Prostate gland (tissue), 2 donors: ENCODE data around the gene PCA3. TPM values are rescaled to one million over a fixed set of nuclear protein-coding genes. Genes with fewer than 3 reads are reported as not detected.

ENCODE experiments used
- DNase-seq: peaks from one replicate; pipeline ENCODE4 v3.0.0-alpha.2; 2019; ENCODE audit warnings: low spot score
- H3K27ac ChIP-seq, 2 donors: fragments of 200-600 bp; sonication (generic); 2 replicates each; pipeline ENCODE4 v1.5.1; 2017 to 2019
- H3K27me3 ChIP-seq: fragments of 200-600 bp; sonication (generic); replicated peaks from 2 replicates; pipeline ENCODE4 v1.5.1; 2019; ENCODE audit not compliant: insufficient read depth
- H3K36me3 ChIP-seq, 2 donors: fragments of 200-600 bp; sonication (generic); 1 replicate in 1 of 2; 2 replicates in 1 of 2; pipeline versions ENCODE4 v1.5.1 to v1.8.1; 2017 to 2019
- H3K4me1 ChIP-seq: fragments of 200-600 bp; sonication (generic); replicated peaks from 2 replicates; pipeline ENCODE4 v1.5.1; 2019
- H3K4me3 ChIP-seq, 2 donors: fragments of 200-600 bp; sonication (generic); 2 replicates each; pipeline ENCODE4 v1.5.1; 2017 to 2019
- H3K9me3 ChIP-seq: fragments of 200-600 bp; sonication (generic); 2 replicates; pipeline ENCODE4 v1.5.1; 2017
- CTCF ChIP-seq, 4 experiments: fragments of 200-600 bp in 2 of 4; fragments of 450-650 bp in 2 of 4; sonication (generic) in 2 of 4; IDR thresholded peaks; 1 replicate in 3 of 4; 2 replicates in 1 of 4; pipeline ENCODE4 v1.5.1; 2016 to 2019; ENCODE audit warnings: antibody characterized with exemption in 4 of 4, mild to moderate bottlenecking in 2 of 4, moderate library complexity in 2 of 4
- POLR2A ChIP-seq: fragments of 450-650 bp; IDR thresholded peaks from one replicate; pipeline ENCODE4 v1.6.1; 2016; ENCODE audit warnings: antibody characterized with exemption, mild to moderate bottlenecking
- POLR2AphosphoS5 ChIP-seq: sonication (generic); formaldehyde crosslinking; IDR thresholded peaks from one replicate; pipeline ENCODE4 v1.6.1; 2017; ENCODE audit warnings: antibody characterized with exemption
- WGBS: methylation state at CpG from one replicate; pipeline ENCODE4 v1.1.5; 2018; 5-methylcytosine and 5-hydroxymethylcytosine counted together
- intact Hi-C: fragments of 100-400 bp; cut with DNase I; formaldehyde crosslinking; loops from one replicate; pipeline ENCODE4 v1.14.2; 2022
- total RNA-seq, 2 donors: library from RNA; depleted of rRNA; stranded (reverse); fragments of >200 nt; gene quantifications; one replicate each; pipeline ENCODE4 v1.1.0, GENCODE V29; 2016

Gene PCA3
- total RNA-seq, 2 donors from 2014 or later: 0.14 TPM; not detected in 1

GRCh38 chr9:76766126-76766525, 1.9 kb downstream of the PCA3 start:
- TF ChIP-seq POLR2A (no peak), POLR2AphosphoS5 (no peak), CTCF (IDR thresholded peaks at IDR 0.05) (no peak)
- 80% methylated on average over 3 of the region's 3 CpGs for WGBS
- DNase-seq: no peak
- Histone ChIP-seq H3K4me3 (no peak overlapping the region), H3K27me3 (no peaks in the 10 kb centered on the region), H3K36me3 (no peaks in the 10 kb centered on the region), H3K9me3 (no peaks in the 10 kb centered on the region), H3K4me1 (peaks cover 3% of the 10 kb centered on the region), H3K27ac (no peak overlapping the region)
- intact Hi-C loops: no loop called here

- Histone ChIP-seq H3K36me3 (no peaks in the 10 kb centered on the region), H3K9me3 (no peaks in the 10 kb centered on the region), H3K4me1 (no peaks in the 10 kb centered on the region), H3K27me3 (no peaks in the 10 kb centered on the region), H3K27ac (no peak overlapping the region), H3K4me3 (no peak overlapping the region)
- DNase-seq: no peak
- intact Hi-C loops: no loop called here
- 44% methylated on average over 5 of the region's 5 CpGs for WGBS
- TF ChIP-seq POLR2AphosphoS5 (no peak), POLR2A (no peak), CTCF (IDR thresholded peaks at IDR 0.05) (no peak)
Observed at GRCh38 chr9:76772686-76773445, 8.6 kb downstream of the PCA3 start.

- DNase-seq: no peak
Observed at GRCh38 chr9:76784881-76785280, 20.6 kb downstream of the PCA3 start.

GRCh38 chr9:76785501-76785900, 21.3 kb downstream of the PCA3 start:
- intact Hi-C loops: no loop called here
- no peaks in the 10 kb centered on the region for H3K9me3 ChIP-seq
- H3K4me1 ChIP-seq: no peaks in the 10 kb centered on the region
- H3K27ac ChIP-seq: no peak overlapping the region
- H3K36me3 ChIP-seq: no peaks in the 10 kb centered on the region
- DNase-seq: no peak
- WGBS: 81% methylated on average over 1 of the region's 1 CpG
- H3K4me3 ChIP-seq: no peak overlapping the region
- no peaks in the 10 kb centered on the region for H3K27me3 ChIP-seq
- TF ChIP-seq POLR2AphosphoS5 (no peak), CTCF (IDR thresholded peaks at IDR 0.05) (no peak), POLR2A (no peak)

More at GRCh38 chr9:76784881-76785280, 20.6 kb downstream of the PCA3 start:
- no peaks in the 10 kb centered on the region for H3K36me3 ChIP-seq
- H3K4me3 ChIP-seq: no peak overlapping the region
- no peaks in the 10 kb centered on the region for H3K9me3 ChIP-seq
- no peaks in the 10 kb centered on the region for H3K4me1 ChIP-seq
- no peak for TF ChIP-seq POLR2A
- no peak for TF ChIP-seq POLR2AphosphoS5
- TF ChIP-seq CTCF (IDR thresholded peaks at IDR 0.05): no peak
- no peaks in the 10 kb centered on the region for H3K27me3 ChIP-seq
- intact Hi-C loops: no loop called here
- no peak overlapping the region for H3K27ac ChIP-seq

- intact Hi-C loops: no loop called here
- 94% methylated on average over 11 of the region's 11 CpGs for WGBS
- TF ChIP-seq POLR2AphosphoS5 (no peak), POLR2A (no peak), CTCF (IDR thresholded peaks at IDR 0.05) (no peak)
- DNase-seq: no peak
- H3K27me3 ChIP-seq: no peaks in the 10 kb centered on the region
- no peak overlapping the region for H3K4me3 ChIP-seq
- H3K27ac ChIP-seq: no peak overlapping the region
- no peaks in the 10 kb centered on the region for H3K4me1 ChIP-seq
- no peaks in the 10 kb centered on the region for H3K9me3 ChIP-seq
- no peaks in the 10 kb centered on the region for H3K36me3 ChIP-seq
Observed at GRCh38 chr9:76787677-76788076, 23.4 kb downstream of the PCA3 start.
